NCI-H460 (cell line): ENCODE results near the gene STOX1. TPM values are rescaled to one million over a fixed set of nuclear protein-coding genes. Genes with fewer than 3 reads are reported as not detected.
A peak's percentile ranks its signal among the peaks of the same experiment; 100 is the strongest.
"Not testable (repeated sequence)": the region's sequence is repeated elsewhere in the genome, so short reads cannot be mapped to it uniquely, and the experiment has no call there.

Experiments used
- DNase-seq: peaks from one replicate; pipeline ENCODE4 v3.0.0-alpha.2; 2016; ENCODE audit warnings: low read depth; ENCODE audit errors: extremely low read depth
- total RNA-seq: library from RNA; depleted of rRNA; stranded (reverse); fragments of >200 nt; shearing (Covaris generic); gene quantifications from 2 replicates; pipeline ENCODE4 v1.2.3, GENCODE V29; 2014

Gene STOX1
- total RNA-seq, 1 experiment from 2014 or later, result 1.6 TPM

DNA sequence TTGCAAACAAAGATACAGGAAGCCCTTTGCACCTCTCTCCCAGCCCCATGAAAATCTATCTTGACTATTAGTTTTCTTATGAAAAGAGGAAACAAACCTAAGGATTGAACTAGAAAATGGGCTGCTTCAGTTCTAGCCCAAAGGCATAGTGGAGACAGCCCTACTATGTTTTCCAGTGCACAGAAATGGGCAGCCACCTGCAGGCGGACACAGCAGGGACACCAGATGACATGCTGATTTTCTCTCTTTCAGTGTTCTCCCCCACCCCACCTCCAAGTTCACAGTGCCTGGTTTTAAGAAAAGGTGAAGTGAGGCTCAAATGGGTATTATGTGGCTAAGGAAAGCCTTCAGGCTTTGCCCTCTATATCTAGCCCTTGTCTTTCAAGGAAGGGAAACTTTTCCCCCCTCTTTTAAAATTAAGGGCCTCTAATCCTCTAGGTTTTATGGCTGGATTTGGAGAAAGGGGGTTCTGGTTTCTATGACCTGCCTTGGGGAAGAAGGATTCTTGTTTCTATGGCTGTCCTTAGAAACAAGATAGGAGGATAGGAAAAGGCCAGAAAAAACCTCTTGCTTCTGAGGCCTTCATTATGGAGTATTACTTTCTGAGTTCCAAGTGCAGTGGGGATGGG lies 50.3 kb downstream of the STOX1 start:
- no peak for DNase-seq

DNA sequence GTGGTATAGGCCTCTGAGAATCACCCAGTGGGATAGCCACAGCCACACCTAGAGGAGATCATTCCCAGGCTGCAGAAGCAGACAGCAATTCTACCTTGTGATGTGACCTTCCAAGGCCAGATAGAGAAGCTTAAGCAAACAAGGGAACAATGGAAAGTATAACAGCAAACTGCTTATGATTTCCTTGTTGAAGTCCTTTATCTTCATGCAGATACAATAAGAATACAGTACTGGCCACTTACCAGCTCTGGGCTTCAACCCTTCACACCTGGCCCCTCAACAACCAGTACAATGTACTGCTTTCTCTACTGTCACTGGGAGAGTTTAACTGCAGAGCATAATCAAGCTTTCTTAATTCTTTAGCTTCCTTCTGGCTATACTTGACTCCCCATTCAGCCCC lies 51.2 kb downstream of the STOX1 start:
- no peak for DNase-seq

DNA sequence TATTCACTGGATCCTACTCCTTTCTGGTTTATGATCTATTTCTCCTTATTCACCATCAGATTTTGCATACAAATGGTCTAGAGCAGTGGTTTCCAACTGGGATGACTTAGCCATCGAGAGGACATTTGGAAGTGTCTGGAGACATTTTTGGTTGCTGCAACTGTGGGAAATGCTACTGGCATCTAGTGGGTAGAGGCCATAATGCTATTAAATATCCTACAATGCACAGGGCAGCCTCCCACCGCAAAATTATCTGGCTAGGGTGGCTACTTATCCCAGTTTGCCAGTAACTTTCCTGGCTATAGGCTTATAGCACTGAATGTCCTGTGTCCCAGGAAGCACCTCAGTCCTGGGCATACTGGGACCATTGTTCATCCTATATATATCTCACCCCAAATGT lies 52.3 kb downstream of the STOX1 start:
- no peak for DNase-seq

DNA sequence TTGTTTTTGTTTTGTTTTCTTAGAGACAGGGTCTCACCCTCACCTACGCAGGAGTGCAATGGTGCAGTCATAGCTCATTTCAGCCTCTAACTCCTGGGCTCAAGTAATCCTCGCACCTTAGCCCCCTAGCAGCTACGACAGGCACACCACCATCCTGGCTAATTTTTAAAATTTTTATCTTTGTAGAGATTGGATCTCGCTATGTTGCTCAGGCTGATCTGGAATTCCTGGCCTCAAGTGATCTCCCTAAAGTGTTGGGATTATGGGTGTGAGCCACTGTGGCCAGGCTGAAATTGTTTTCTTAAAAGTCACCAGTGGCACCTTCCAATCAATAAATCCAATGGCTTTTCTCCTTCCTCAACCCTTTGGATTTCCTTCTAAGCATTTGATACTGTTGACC lies 52.9 kb downstream of the STOX1 start:
- no peak for DNase-seq

DNA sequence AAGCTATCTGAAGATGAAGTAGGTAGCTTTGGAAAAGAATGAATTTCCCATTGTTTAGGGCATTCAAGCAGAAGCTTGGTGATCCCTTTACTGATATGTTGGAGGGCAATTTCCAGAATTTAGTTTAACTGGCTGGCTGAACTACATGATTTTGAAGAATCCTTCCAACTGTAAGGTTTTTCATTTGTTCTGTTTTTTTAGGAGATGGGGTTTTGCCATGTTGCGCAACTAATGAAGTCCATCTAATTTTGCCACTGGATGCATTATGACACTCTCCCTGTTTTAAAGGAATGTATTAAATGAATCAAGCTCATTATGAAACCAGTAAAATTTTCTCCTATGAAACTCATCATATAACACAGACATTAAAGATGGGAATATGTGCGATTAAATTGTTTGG lies 67.7 kb downstream of the STOX1 start:
- no peak for DNase-seq

DNA sequence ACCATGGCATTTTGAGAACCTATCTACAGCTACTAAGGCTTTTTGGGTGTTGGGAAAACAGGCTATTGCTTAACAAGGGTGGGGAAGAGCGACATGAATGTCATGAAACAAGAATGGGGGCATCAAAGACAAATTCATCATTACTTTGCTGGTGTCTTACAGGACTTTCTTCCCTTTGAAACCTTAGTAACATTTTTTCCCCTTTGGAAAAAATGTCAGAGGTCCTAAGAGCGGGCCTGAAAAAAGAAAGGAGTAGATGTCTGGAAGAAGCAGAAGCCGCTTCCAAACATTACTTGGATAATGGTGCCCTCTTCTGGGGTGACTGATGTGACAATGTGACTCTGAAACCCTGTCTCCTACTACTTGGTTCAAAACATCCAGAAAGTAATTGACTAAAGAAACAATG lies 70.0 kb downstream of the STOX1 start:
- peak; percentile 78 for DNase-seq

DNA sequence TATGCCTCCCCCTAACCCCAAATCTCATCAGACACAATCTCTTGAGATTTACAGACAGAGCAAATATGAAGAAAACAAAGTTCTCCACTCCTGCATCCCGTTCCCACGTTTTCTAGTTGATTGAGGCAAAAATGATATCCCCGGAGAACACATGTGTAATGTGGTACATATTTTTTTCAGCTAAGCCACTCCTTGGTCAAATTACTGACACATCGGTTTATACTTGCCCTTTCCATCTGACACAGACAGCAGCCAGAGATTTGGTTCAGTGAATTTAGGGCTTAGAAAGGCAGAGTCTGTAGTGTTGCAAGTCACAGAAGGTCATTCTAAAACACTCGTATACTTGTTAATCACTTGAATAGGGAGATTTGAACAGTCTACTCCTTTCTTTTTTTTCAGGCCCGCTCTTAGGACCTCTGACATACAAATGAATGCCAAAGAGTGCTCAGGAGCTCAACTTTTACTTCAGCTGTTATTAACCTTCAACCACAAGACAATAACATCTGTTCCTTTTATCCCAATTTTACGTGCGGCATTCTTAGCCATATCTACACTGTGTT lies 71.9 kb downstream of the STOX1 start:
- no peak for DNase-seq

DNA sequence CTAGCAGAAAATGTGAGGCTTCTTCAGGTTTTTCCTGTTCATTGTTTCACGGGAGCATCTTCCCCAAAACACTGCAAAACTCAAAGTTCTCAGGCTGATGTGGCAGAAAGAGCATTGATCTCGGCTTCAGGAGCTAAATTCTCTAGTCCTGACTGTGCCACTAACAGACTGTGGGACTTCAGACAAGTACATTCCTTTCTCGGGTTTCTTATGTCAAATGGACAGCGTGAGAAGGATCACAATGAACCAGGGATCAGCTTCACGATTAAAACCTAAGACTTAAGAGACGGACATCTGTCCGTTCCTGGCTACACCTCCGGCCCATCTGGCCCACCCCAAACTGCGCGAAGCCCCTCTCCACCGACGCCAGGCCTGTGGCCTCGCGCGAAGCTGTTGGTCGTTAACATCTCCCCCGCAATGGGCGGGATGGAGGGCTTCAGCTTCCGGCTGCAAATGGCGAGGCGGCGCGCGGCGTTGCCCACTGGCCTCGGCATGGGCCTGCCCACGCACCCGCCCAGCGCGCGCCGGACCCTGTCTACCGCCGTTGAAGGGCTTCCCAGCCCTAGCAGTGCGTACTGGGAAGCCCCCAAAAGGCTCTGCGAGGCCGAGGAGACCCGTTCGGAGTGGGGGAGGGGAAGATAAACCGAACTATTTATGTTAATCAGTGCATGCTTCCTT lies 73.2 kb downstream of the STOX1 start:
- DNase-seq, result no peak

DNA sequence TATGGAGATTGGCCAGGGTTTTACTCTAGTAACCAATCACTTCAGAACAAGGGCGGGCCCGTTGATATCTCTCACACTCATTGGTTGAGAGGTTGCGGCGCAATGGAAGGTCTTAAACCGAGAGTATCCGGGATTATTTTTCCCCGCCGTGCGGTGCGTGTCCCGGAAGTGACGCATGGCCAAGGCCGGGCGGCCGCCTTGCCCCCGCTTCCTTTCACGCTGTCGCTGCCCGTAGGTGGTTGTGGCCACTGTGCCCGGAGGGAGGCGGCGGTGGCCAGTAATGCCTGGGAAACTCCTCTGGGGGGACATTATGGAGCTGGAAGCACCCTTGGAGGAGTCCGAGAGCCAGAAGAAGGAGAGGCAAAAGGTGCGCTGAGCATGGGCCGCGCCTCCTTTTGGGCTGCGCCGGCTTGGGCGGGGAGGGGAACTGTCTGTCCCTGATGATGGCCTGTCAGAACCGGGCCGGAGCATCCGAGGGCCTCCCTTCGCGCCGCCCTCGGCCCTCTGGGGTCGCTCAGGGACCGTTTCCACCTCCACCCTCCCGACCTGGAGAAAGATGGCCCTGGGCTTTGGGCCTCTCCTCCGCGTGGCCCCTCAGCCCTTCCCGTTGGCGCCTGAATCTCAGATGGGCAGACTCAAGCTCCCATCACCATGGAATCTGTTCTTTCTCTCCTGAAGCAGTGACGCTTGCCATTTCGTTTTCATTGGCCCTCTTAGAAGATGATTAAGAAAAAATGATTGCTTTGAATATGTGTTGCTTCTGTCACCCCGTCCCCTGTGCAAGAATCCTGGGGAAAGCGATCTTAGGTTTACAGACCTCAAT lies 74.0 kb downstream of the STOX1 start, which contains the start of gene DDX50:
Gene DDX50 (plus strand): TSS at position 211 of the 823 bp plus-strand sequence. CDS start 70 bp downstream, at position 281.
- peak; percentile 99 for DNase-seq

DNA sequence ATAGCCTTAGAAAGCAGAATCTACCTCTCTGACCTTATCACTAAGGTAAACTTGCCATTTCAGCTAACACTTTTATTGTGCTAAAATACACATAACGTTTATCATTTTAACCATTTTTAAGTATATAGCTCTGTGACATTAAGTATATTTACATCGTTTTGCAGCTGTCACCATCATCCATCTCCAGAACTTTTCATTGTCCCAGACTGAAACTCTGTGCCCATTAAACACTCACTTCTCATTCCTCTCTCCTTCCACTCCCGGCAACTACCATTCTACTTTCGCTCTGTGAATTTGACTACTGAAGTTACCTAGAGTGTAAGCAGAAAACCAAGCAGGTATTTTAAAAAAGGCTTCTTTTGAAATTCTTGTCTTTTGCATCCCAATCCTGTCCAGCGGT lies 75.1 kb downstream of the STOX1 start:
- DNase-seq, result no peak

DNA sequence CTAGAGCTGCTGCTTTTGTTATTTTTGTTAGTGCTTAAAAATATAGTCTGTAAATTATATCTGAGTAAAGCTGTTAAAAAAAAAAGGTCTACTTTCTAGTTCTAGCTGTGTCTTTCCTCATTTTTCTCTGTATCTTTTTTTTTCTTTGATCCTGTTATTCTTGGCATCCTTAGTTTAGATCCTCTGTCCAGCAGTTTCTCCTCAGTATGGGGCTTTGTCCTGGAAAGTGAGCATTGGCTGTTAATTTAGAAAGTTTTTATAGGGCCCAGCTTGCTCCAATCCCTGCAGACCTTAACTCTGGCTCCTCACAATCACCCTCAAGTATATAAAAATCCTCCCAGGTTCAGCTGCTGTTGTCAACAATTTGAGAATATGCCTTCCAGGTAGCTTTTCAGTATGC lies 97.3 kb downstream of the STOX1 start:
- no peak for DNase-seq

DNA sequence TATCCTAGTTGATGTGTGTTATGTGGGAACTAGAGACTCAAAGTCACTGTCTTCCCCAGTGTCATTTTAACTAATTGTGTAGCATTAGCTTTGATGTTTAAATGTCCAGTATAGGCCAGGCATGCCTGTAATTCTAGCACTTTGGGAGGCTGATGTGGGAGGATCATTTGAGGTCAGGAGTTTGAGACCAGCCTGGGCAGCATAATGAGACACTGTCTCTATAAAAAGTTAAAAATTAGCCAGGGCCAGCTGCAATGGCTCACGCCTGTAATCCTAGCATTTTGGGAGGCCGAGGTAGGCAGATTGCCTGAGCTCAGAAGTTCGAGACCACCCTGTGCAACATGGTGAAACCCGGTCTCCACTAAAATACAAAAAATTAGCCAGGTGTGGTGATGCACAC lies 98.2 kb downstream of the STOX1 start:
- DNase-seq, result no peak

DNA sequence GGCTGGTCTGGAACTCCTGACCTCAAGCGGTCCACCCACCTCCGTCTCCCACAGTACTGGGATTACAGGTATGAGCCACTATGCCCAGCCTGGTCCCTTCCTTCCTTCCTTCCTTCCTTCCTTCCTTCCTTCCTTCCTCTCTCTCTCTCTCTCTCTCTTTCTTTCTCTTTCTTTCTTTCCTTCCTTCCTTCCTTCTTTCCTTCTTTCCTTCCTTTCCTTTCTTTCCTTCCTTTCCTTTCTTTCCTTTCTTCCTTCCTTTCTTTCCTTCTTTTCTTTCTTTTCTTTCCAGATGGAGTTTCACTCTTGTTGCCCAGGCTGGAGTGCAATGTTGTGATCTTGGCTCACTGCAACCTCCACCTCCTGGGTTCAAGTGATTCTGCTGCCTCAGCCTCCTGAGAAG lies 101.8 kb downstream of the STOX1 start:
- DNase-seq, result not testable (repeated sequence)

DNA sequence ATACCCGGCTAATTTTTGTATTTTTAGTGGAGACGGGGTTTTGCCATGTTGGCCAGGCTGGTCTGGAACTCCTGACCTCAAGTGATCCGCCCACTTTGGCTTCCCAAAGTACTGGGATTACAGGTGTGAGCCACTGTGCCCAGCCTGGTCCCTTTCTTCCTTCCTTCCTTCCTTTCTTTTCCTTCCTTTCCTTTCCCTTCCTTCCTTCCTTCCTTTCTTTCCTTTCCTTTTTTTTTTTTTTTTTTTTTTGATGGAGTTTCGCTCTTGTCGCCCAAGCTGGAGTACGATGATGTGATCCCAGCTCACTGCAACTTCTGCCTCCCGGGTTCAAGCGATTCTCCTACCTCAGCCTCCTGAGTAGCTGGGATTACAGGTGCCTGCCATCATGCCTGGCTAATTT lies 102.6 kb downstream of the STOX1 start:
- not testable (repeated sequence) for DNase-seq

DNA sequence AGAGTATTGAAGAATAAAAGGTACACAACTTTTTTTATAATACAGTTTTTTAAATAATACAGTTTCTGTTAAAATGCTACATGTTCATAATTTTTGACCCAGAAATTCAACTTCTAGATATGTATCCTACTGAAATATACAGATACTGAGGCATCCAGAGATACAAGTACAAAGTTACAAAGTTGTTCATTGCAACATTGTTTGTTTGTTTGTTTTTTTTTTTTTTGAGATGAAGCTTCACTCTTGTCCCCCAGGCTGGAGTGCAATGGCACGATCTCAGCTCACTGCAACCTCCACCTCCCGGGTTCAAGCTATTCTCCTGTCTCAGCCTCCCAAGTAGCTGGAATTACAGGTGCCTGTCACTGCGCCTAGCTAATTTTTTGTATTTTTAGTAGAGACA lies 105.5 kb downstream of the STOX1 start:
- not testable (repeated sequence) for DNase-seq

DNA sequence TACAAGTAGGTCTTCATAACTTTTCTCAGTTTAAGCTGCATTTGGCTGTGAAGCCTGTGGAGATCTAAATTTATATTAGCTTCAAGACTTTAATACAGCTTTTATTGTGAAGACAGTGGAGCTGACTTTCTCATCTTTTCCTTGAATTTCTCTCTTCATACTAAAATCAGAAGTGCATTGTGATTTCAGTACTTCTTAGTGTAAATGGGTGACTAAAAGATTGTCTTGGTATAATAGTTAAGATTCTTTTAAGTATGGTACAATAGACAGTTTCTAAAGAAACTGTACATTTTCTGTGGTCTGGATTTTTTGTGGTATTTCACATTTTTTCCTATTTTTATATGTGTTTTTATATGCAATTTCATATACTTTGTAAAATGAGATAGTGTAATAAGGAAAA lies 107.7 kb downstream of the STOX1 start:
- DNase-seq, result no peak

DNA sequence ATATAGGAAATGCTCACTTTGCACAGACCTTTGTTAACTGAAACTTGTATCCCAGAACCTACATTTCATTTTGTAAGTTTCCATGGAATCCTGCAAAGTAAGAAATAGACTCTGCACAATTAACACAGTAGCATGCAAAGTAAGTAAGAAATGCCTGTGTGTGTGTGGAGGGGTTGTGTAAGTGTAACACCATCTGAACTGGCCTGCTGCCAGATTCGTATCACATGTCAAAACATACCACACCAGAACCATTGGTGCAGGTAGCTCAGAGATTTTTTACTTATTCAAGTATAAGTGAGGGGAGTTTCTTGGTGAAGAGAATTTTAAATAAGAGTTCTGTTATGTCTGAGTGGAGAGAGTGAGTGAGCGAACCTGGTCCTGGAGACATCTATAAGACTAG lies 110.8 kb downstream of the STOX1 start:
- no peak for DNase-seq

DNA sequence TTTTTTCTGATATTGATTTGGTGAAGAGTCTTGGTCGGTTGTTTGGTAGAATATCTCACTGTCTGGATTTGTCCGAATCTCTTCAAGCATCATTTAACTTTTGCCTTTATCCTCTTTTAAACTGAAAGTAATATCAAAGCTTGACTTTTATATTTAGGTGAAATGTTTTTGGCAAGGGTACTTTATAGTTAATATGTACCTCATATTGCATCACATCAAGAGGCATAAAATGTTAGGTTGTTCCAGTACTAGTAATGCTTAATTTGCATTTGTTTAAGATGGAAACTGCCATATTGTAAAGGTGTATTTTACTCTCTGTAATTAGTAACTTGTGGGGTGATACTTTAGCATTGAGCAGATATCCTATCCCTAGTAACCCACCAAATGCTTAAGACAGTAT lies 111.6 kb downstream of the STOX1 start:
- DNase-seq, result no peak

DNA sequence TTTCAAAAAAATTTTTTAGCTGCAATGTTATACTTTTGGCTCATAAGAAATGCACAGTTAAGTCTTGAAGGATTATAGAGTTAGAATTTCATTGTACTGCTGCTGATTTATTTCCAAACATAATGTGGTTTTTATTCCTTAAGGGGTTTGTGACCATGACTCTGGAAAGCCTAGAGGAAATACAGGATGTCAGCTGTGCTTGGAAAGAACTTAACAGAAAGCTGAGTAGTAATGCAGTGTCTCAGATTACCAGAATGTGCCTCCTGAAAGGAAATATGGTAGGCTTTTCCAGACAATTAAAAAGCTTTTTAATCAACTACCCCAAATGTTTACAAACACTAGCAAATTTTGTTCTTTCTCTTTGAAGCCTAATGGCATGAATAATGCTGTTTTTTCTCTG lies 113.6 kb downstream of the STOX1 start:
- DNase-seq, result not testable (repeated sequence)
